ENCODE measurements around the gene CBLIF.

DNA sequence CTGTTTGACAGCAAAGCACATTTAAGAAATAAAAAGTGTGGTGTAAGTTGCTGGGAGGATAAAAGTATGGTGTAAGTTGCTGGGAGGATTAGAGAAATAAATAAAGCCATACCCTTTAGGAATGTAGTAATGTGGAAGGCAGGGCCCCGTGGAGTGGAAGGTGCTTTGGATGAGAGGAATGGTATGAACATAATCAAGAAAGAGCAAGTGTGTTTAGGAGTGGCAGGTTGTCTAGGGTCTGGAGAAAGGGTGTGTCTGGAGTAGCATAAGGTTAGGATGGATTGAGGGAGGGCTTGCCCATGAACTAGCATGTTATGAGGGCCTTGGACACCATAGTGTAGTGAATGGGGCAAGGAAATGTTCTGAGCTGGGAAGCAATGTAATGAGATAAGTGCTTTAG is 52.8 kb downstream of the CBLIF start:
- TF ChIP-seq, protein P1, sequence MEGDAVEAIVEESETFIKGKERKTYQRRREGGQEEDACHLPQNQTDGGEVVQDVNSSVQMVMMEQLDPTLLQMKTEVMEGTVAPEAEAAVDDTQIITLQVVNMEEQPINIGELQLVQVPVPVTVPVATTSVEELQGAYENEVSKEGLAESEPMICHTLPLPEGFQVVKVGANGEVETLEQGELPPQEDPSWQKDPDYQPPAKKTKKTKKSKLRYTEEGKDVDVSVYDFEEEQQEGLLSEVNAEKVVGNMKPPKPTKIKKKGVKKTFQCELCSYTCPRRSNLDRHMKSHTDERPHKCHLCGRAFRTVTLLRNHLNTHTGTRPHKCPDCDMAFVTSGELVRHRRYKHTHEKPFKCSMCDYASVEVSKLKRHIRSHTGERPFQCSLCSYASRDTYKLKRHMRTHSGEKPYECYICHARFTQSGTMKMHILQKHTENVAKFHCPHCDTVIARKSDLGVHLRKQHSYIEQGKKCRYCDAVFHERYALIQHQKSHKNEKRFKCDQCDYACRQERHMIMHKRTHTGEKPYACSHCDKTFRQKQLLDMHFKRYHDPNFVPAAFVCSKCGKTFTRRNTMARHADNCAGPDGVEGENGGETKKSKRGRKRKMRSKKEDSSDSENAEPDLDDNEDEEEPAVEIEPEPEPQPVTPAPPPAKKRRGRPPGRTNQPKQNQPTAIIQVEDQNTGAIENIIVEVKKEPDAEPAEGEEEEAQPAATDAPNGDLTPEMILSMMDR (IDR thresholded peaks at IDR 0.05): no peak
- no peak for TF ChIP-seq POLR2A (IDR thresholded peaks at IDR 0.05)

Data from breast epithelium (tissue), 3 donors.